ENCODE data around the gene CNTFR. TPM values are rescaled to one million over a fixed set of nuclear protein-coding genes. Genes with fewer than 3 reads are reported as not detected.

CNTFR gene
- total RNA-seq, 2 donors from 2014 or later, result 1.6 to 16.8 TPM

- ATAC-seq, result no peak
- intact Hi-C loops (cut with DNase I), result no loop called here
- no peaks in the 10 kb centered on the region for H3K27me3 ChIP-seq
- H3K9me3 ChIP-seq, result no peaks in the 10 kb centered on the region
- peaks cover 28% of the 10 kb centered on the region for H3K4me1 ChIP-seq
- H3K36me3 ChIP-seq (replicated peaks in 1 of 2; ENCODE audit: insufficient read depth in 1 of 2, low read depth in 2 of 2), result no peaks in the 10 kb centered on the region
- peak overlapping the region; percentile 71 to 84 (median 79) for H3K27ac ChIP-seq
- peak in 2 of 4 donors; percentile 52 to 57 for DNase-seq
- TF ChIP-seq CTCF (IDR thresholded peaks at IDR 0.05) (no peak), POLR2A (IDR thresholded peaks at IDR 0.05) (no peak)
- peak overlapping the region; percentile 32 to 48 for H3K4me3 ChIP-seq
- WGBS, 2 donors, result 9 to 13% methylated on average over 8 to 23 of the region's 23 CpGs
These were observed 47.3 kb upstream of the CNTFR start for GRCh38 chr9:34636791-34637355.

DNA sequence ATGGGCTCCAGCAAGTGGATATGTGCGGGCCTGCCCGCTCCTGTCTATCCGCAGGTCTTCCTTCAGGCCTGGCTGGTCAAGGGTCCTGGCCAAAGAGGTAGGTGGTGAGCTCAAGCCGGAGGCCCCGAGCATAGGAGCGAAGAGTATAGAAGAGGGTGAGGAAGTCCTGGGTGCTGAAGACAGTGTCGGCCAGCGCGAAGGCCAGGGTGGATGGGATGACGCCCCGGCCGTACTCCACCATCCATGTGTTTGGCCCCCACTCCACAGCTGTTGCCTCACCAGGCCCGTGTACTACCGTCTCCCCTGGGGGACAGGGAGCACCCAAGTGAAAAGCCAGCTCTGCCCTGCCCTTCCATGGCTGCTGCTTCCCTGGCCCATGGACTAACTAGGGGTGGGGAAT lies 46.0 kb upstream of the CNTFR start:
- ATAC-seq, result no peak
- no peak overlapping the region for H3K27ac ChIP-seq
- intact Hi-C loops (cut with DNase I), result no loop called here
- no peaks in the 10 kb centered on the region for H3K27me3 ChIP-seq
- no peak for DNase-seq
- 92 to 95% methylated on average over 14 of the region's 14 CpGs for WGBS, 2 donors
- no peaks in the 10 kb centered on the region for H3K9me3 ChIP-seq
- H3K36me3 ChIP-seq (replicated peaks in 1 of 2; ENCODE audit: insufficient read depth in 1 of 2, low read depth in 2 of 2), result no peaks in the 10 kb centered on the region
- H3K4me1 ChIP-seq, result peaks cover 28% of the 10 kb centered on the region
- no peak overlapping the region for H3K4me3 ChIP-seq
- TF ChIP-seq CTCF (IDR thresholded peaks at IDR 0.05) (no peak), POLR2A (IDR thresholded peaks at IDR 0.05) (no peak)

- ATAC-seq (no peak), DNase-seq (no peak)
- Histone ChIP-seq H3K4me3 (no peak overlapping the region), H3K27ac (no peak overlapping the region), H3K4me1 (peaks cover 28% of the 10 kb centered on the region), H3K36me3 (replicated peaks in 1 of 2; ENCODE audit: insufficient read depth in 1 of 2, low read depth in 2 of 2) (no peaks in the 10 kb centered on the region), H3K27me3 (no peaks in the 10 kb centered on the region), H3K9me3 (no peaks in the 10 kb centered on the region)
- TF ChIP-seq CTCF (IDR thresholded peaks at IDR 0.05) (no peak), POLR2A (IDR thresholded peaks at IDR 0.05) (no peak)
- intact Hi-C loops (cut with DNase I), result no loop called here
- WGBS, 2 donors, result 84 to 96% methylated on average over 3 of the region's 3 CpGs
These were observed 45.2 kb upstream of the CNTFR start for GRCh38 chr9:34634551-34635248.

GRCh38 chr9:34633851-34634550 lies 44.5 kb upstream of the CNTFR start:
- intact Hi-C loops (cut with DNase I), result no loop called here
- Histone ChIP-seq H3K9me3 (no peaks in the 10 kb centered on the region), H3K27ac (no peak overlapping the region), H3K4me3 (no peak overlapping the region), H3K27me3 (no peaks in the 10 kb centered on the region), H3K36me3 (replicated peaks in 1 of 2; ENCODE audit: insufficient read depth in 1 of 2, low read depth in 2 of 2) (no peaks in the 10 kb centered on the region), H3K4me1 (peaks cover 32% of the 10 kb centered on the region)
- ATAC-seq (peak; percentile 31), DNase-seq (peak; percentile 68 to 72 (median 70))
- TF ChIP-seq POLR2A (IDR thresholded peaks at IDR 0.05), result no peak
- peak; percentile 53 to 84 (median 78) for TF ChIP-seq CTCF (IDR thresholded peaks at IDR 0.05)
- 5 to 20% methylated on average over 3 of the region's 3 CpGs for WGBS, 2 donors

All from body of pancreas (tissue), 4 donors.